ES-I3 (cell line): ENCODE data around the gene COL6A3.
"Not testable (repeated sequence)": the region's sequence is repeated elsewhere in the genome, so short reads cannot be mapped to it uniquely, and the experiment has no call there.

Experiments
- H3K36me3 ChIP-seq: 2 replicates; pipeline ENCODE4 v1.6.1; 2013; ENCODE audit warnings: mild to moderate bottlenecking, low read length, control low read depth, moderate library complexity; ENCODE audit not compliant: insufficient read depth
- H3K4me1 ChIP-seq: 2 replicates; pipeline ENCODE4 v1.6.1; 2013; ENCODE audit warnings: mild to moderate bottlenecking, control low read depth, low read length; ENCODE audit not compliant: insufficient read depth
- H3K9ac ChIP-seq: 2 replicates; pipeline ENCODE4 v1.6.1; 2013; ENCODE audit warnings: low read depth, mild to moderate bottlenecking, low read length, moderate library complexity
- H3K9me3 ChIP-seq: 2 replicates; pipeline ENCODE4 v1.6.1; 2013; ENCODE audit warnings: mild to moderate bottlenecking, low read length, moderate library complexity; ENCODE audit not compliant: control insufficient read depth, insufficient read depth

COL6A3 gene

DNA sequence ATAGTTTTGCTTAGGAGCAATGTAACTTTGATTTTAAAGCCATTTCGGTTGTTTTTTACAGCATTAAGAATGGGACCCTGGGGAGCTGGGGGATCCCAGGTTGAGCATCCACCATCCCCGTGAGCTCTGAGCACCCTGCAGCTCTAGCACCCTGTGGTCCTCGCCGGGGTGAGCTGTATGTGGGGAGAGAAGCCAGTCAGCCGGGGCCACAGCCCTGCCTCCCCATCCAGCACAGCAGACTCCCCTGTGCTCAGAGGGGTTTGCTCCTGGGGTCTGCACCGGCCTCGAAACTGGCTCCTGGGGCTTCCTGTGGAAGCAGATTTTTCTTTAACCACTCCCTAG is 1.3 kb downstream of the COL6A3 start:
- Histone ChIP-seq H3K9ac (no peak overlapping the region), H3K36me3 (no peaks in the 10 kb centered on the region), H3K4me1 (no peaks in the 10 kb centered on the region; the same call in 1 of the 2 replicates), H3K9me3 (no peaks in the 10 kb centered on the region)

DNA sequence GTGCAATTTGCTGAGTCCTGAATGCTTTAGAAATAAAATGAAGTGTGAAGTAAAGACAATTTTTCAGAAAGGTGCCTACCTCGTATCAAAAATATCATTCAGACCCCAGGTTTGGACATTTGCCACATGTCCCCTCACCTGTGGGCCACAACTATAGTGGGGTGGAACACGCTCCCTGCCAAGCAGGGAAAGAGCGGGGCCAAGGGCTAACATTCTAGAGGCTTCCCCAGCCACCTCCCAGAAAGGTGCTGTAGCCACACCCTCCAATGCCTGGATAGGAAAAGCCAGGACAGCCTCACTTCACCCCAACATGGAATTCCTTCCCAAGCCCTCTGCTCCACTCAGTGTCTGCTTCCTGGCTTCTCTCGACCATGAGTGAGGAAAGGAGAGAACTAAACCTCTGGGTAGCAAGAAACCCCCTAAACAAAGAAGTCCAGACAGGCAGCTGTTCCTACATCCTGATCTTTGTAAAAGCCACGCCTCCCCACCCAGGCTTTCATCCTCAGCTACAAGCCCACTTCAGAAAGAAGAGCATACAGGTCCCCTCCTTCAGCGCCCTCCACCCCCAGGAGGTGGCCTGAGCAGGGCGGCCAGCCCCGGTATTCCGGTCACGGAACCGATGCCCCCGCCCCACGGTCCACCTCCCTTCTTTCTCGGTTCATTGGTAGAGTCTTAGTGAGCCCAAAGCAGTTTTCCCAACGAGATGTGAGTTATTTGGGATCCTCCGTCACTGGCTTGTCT is 2.1 kb downstream of the COL6A3 start:
- Histone ChIP-seq H3K9me3 (no peaks in the 10 kb centered on the region), H3K4me1 (no peaks in the 10 kb centered on the region; the same call in 1 of the 2 replicates), H3K9ac (no peak overlapping the region), H3K36me3 (no peaks in the 10 kb centered on the region)

DNA sequence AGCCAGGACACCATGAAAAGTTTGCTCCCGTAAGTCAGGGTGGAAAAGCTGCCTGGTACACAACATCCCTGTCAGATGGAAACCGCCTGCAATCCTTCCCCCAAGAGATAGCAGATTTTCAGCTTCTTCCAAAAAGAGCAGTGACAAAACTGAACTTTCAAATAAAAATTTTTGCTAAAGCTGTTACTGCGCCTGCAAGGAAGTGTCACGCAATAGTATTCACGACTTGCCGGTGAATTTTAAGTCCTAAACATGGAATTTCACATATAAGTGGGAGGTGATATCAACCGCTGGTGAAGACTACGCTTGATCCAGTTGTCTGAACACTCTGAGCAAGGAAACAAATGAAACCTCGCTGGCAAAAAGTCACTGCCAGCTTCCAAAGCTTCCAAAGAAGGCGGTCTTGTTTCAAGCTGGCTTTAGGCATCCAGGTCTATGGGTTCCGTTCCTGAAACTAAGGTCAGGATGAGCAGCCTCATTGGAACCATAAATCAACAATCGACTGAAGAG is 2.8 kb downstream of the COL6A3 start:
- H3K9me3 ChIP-seq = no peaks in the 10 kb centered on the region
- H3K9ac ChIP-seq = no peak overlapping the region
- H3K4me1 ChIP-seq = no peaks in the 10 kb centered on the region; the same call in 1 of the 2 replicates
- H3K36me3 ChIP-seq = no peaks in the 10 kb centered on the region

DNA sequence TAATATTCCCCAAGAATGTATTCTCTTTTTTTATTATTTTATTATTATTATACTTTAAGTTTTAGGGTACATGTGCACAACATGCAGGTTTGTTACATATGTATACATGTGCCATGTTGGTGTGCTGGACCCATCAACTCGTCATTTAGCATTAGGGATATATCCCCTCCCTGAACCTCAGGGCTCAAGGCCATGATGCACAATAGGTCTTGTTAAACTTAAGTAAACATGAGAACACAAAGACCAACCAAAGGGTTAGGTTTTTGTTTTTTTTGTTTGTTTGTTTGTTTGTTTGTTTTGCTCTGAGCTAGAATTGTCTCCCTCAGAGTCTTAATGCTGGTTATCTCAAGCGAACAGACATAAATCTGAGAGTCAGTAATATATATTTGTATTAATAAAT is 4.7 kb downstream of the COL6A3 start:
- not testable (repeated sequence) for H3K36me3 ChIP-seq, H3K9me3 ChIP-seq, H3K9ac ChIP-seq, H3K4me1 ChIP-seq

DNA sequence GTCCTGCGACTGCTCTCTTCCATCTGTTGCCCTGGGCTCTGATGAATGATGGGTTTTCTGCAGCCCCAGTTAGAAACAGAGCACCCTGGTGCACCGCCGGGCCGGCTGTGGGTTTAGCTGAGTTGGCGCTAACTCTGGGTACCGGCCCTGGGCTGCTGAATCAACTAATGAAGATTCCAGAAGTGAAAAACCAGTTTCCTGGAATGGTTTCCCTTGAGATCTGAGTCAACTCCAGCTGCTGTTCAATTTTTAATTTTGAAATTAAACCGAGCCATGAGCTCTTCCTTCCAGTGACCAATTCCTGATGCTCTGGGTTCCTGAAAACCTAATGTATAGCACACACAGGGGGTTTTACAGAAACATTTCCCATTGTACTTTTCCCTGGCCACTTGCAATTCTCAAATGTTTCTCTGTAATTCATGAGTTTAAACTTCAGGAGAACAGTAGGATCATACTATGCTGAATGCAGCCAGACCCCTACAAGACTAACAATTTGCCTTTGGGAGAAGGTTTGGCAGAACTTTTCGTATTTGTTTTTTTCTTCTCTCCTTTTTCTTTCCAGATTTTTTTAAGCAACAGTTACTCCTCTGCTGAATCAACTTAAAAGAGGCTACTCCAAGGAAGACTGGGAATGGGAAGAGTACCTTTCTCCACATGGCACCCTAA is 5.5 kb downstream of the COL6A3 start:
- H3K4me1 ChIP-seq = no peaks in the 10 kb centered on the region; the same call in 1 of the 2 replicates
- H3K9me3 ChIP-seq = no peaks in the 10 kb centered on the region
- H3K36me3 ChIP-seq = no peaks in the 10 kb centered on the region
- no peak overlapping the region for H3K9ac ChIP-seq

GRCh38 chr2:237407700-237408099 is 6.3 kb downstream of the COL6A3 start:
- H3K9me3 ChIP-seq = no peaks in the 10 kb centered on the region
- no peaks in the 10 kb centered on the region for H3K36me3 ChIP-seq
- no peaks in the 10 kb centered on the region; the same call in 1 of the 2 replicates for H3K4me1 ChIP-seq
- H3K9ac ChIP-seq = no peak overlapping the region

DNA sequence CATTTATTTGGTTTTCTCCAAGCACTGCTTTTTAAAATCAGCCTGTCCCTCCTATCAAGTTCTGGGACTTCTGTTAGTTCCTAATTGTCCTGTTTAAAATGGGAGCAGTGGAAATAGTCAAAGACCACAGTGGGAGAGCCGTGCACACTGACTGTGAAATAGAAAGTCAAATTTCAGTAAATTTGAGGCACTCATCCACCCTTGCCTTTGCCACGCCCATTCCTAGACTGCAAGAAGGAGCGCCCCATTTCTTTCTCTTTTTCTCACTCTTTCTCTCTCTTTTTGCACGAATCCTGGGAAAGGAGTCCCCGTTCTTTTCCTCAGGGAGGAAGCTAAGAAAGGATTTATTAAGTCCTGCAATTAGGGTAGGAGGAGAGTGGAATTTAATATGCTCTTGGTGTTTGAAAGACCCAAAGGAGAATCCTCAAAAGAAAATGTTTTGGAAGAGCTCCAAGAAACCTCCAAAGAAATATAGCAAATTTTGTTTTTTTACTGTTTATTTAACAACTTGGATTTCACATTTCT is 7.5 kb downstream of the COL6A3 start:
- Histone ChIP-seq H3K9ac (no peak overlapping the region), H3K4me1 (no peaks in the 10 kb centered on the region; the same call in 1 of the 2 replicates), H3K36me3 (no peaks in the 10 kb centered on the region), H3K9me3 (no peaks in the 10 kb centered on the region)

DNA sequence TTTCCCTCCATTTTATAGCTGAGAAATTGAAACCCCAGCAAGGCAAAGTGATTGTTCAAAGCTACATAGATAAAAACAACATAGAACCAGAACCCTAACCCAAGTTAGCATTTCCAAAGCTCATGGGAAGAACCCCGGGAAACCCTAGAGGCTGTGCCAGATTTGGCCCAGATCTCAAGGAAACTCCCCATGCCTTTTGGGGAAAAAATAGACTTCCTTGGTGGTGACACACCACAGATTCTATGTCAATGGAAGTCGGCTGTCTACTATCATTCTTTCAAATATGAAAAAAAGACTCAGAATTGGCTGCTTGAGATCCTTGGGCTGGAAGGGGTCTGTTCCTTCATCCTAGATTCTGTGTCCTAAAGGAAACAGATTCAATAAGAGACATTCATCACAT is 8.4 kb downstream of the COL6A3 start:
- no peaks in the 10 kb centered on the region for H3K9me3 ChIP-seq
- no peaks in the 10 kb centered on the region; the same call in 1 of the 2 replicates for H3K4me1 ChIP-seq
- no peak overlapping the region for H3K9ac ChIP-seq
- H3K36me3 ChIP-seq = no peaks in the 10 kb centered on the region

DNA sequence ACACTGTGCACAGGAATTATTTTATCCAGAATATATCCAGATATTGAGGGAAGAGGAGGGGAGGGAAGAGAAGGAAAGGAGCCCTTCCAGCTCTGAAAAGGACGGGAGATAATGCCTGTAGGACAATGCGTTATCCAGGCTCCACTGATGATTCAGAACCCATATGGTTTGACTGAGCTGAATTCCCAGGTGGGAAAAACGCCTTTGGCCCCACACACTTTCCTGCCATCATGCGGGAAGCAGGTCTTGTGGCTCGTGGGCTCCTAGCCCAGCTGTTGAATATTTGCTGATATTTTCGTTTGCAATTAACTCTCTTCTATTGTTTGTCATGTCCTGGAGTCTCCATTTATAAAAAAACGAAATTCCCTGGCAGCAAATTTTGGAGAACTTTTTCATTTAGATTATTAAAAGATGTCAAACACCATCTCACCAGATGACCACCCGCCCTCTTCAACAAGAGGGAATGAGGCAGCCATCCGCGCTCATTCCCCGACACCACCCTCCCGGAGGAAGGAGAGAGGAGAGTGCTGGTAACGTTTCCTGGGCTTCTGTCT is 8.9 kb downstream of the COL6A3 start:
- no peaks in the 10 kb centered on the region; the same call in 1 of the 2 replicates for H3K4me1 ChIP-seq
- H3K9me3 ChIP-seq = no peaks in the 10 kb centered on the region
- no peaks in the 10 kb centered on the region for H3K36me3 ChIP-seq
- H3K9ac ChIP-seq = no peak overlapping the region

DNA sequence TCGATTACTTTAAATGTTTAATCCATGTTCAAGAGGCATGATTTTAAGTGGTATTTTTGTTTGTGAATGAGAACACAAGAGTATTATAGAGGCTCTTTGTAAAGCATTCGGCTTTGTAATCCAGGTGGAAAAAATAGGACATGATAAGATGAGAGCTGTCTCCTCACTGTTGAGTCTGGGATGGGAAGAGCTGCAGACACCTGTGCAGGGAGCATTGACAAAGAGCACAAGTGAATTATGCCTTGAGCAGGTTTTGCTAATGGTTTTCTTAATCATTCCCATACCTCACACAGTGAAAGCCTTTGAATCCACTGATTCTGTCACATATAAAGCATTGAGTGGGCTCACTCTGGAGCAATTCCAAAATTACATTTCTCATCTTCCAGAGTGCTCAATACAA is 9.6 kb downstream of the COL6A3 start:
- H3K4me1 ChIP-seq = no peaks in the 10 kb centered on the region; the same call in 1 of the 2 replicates
- H3K36me3 ChIP-seq = no peaks in the 10 kb centered on the region
- no peaks in the 10 kb centered on the region for H3K9me3 ChIP-seq
- H3K9ac ChIP-seq = no peak overlapping the region

DNA sequence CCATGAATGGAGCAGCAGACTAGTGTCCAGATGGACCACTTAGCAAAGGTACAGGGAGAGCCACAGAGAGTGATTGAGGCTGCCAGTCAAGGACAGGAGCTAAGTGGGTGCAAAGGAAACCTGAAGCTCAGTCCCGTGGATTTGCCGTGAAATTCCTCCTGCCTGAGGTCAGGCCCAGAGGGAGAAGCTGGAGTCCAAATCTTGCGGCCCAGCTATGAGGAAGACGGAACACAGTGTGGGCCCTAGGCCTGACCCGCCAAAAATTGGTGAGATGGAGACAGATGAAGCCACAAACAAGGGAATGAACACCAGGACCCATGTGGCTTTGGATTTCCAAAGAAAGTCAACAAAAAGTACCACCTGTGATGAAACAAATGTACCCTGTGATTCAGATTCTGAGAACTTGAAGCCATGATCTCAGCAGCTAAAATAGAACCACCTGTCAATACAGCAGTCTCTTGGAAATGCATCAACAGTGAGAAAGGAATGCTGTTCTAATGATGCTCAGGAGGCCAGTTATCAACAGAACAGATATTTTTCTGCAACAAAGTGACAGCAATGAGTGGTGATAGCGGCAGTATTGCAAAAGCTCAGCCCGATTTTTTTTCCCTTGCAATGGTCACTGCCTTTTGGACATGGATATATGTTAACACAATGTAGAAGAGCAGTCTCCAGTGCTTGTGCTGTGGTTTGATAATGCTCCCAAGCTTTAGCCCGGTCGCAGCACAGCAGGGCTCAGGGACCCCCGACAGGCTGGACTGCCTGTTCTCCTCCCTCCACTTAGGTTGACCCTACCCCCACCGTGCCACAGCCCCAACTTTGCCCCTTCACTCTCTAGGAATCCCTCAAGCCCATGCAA is 10.7 kb downstream of the COL6A3 start:
- Histone ChIP-seq H3K4me1 (no peaks in the 10 kb centered on the region), H3K9ac (no peak overlapping the region), H3K9me3 (no peaks in the 10 kb centered on the region), H3K36me3 (no peaks in the 10 kb centered on the region)

DNA sequence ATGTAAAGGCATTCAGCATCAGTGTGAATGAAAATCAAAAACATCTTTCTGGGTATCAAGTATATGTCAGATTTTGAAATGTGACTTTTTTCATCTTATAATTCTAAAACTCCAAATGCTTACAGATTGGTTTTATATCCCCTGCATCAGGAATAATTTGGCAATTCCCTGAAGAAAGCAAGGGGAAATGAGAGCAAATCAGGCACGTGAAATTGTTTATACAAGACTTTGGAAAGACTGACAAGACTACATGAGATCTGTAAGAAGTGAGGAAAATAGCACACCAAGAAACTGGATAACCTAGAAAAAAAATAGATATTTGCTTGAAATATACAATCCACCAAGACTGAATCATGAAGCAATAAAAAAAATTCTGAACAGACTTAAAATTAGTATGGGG is 13.8 kb downstream of the COL6A3 start:
- Histone ChIP-seq H3K36me3 (no peaks in the 10 kb centered on the region), H3K9me3 (no peaks in the 10 kb centered on the region), H3K9ac (no peak overlapping the region), H3K4me1 (no peaks in the 10 kb centered on the region)

DNA sequence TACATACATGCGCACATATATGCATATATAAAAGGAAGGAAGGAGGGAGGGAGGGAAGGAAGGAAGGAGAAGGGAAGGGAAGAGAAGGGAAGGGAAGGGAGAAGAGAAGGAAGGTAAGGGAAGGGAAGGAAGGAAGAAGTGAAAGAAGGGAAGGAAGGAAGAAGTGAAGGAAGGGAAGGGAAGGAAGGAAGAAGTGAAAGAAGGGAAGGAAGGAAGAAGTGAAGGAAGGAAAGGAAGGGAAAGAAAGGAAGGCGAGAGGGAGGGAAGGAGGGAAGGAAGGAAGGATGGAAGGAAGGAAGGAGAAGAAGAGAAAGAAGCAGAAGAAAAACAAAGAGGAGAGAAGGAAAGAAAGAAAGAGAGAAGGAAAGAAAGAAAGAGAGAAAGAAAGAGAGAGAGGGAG is 16.9 kb downstream of the COL6A3 start:
- no peaks in the 10 kb centered on the region for H3K36me3 ChIP-seq
- no peak overlapping the region for H3K9ac ChIP-seq
- H3K4me1 ChIP-seq = no peaks in the 10 kb centered on the region

DNA sequence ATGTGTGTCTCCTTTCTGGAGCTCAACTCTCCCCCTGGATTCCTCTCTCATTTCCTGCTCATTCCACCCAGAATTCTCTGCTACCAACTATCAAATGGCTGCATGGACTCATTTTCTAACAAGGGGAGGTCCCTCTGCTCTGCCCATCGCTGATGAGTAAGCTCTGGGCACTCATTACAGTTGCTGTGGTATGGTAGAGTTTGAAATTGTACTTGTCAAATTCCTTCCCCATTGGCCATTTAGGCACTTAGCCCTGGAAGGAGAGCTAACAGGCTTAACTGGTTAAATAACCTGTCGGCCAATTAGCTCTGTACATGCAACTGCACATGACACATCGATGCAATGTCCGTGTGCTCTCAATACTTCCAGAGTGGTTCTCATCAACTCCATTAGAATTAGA is 20.4 kb downstream of the COL6A3 start:
- no peak overlapping the region for H3K9ac ChIP-seq
- H3K4me1 ChIP-seq = no peaks in the 10 kb centered on the region
- no peaks in the 10 kb centered on the region for H3K9me3 ChIP-seq
- H3K36me3 ChIP-seq = no peaks in the 10 kb centered on the region

More for the DNA sequence above, 16.9 kb downstream of the COL6A3 start:
- no peaks in the 10 kb centered on the region for H3K9me3 ChIP-seq
